Measurements from ENCODE around the gene IFNGR1. TPM values are rescaled to one million over a fixed set of nuclear protein-coding genes. Genes with fewer than 3 reads are reported as not detected.
"Not testable (repeated sequence)": the region's sequence is repeated elsewhere in the genome, so short reads cannot be mapped to it uniquely, and the experiment has no call there.

Gene IFNGR1
- polyA plus RNA-seq, 10 donors = 43.8 to 58.6 (median 51.1) TPM

- no peak for DNase-seq
Measured at GRCh38 chr6:137214931-137215330, 4.3 kb downstream of the IFNGR1 start.

GRCh38 chr6:137213813-137214212, 5.4 kb downstream of the IFNGR1 start:
- no peak for DNase-seq

GRCh38 chr6:137213331-137213740, 5.8 kb downstream of the IFNGR1 start:
- no peak for DNase-seq

- DNase-seq = no peak
Measured at GRCh38 chr6:137211910-137212309, 7.3 kb downstream of the IFNGR1 start.

- no peak for DNase-seq
Measured at GRCh38 chr6:137210903-137211302, 8.3 kb downstream of the IFNGR1 start.

GRCh38 chr6:137208279-137208678, 10.9 kb downstream of the IFNGR1 start:
- no peak for DNase-seq

GRCh38 chr6:137207457-137207856, 11.7 kb downstream of the IFNGR1 start:
- not testable (repeated sequence) for DNase-seq

- no peak for DNase-seq
Measured at GRCh38 chr6:137206577-137206976, 12.6 kb downstream of the IFNGR1 start.

GRCh38 chr6:137203256-137203655, 15.9 kb downstream of the IFNGR1 start:
- no peak for DNase-seq

GRCh38 chr6:137202078-137202477, 17.1 kb downstream of the IFNGR1 start:
- no peak for DNase-seq

- DNase-seq = no peak
Measured at GRCh38 chr6:137201006-137201405, 18.2 kb downstream of the IFNGR1 start.

GRCh38 chr6:137200288-137200687, 18.9 kb downstream of the IFNGR1 start:
- DNase-seq = no peak

- no peak for DNase-seq
Measured at GRCh38 chr6:137197684-137198645, 21.2 kb downstream of the IFNGR1 start.

- no peak for DNase-seq
Measured at GRCh38 chr6:137193256-137194070, 25.7 kb downstream of the IFNGR1 start.

GRCh38 chr6:137192821-137193220, 26.4 kb downstream of the IFNGR1 start:
- no peak for DNase-seq

- DNase-seq = peak; percentile 31 to 78 (median 58)
Measured at GRCh38 chr6:137191670-137192069, 27.5 kb downstream of the IFNGR1 start.

- DNase-seq = no peak
Measured at GRCh38 chr6:137191236-137191635, 27.9 kb downstream of the IFNGR1 start.

GRCh38 chr6:137190583-137191094, 28.5 kb downstream of the IFNGR1 start:
- DNase-seq = no peak

- DNase-seq = no peak
Measured at GRCh38 chr6:137188855-137189254, 30.3 kb downstream of the IFNGR1 start.

GRCh38 chr6:137185290-137185689, 33.9 kb downstream of the IFNGR1 start:
- DNase-seq = no peak

- DNase-seq = no peak
Measured at GRCh38 chr6:137182654-137183073, 36.5 kb downstream of the IFNGR1 start.

- DNase-seq = no peak
Measured at GRCh38 chr6:137181891-137182653, 37.1 kb downstream of the IFNGR1 start.
